Vagina (tissue), 2 donors: ENCODE data around the gene ERGIC1. TPM values are rescaled to one million over a fixed set of nuclear protein-coding genes. Genes with fewer than 3 reads are reported as not detected.

ENCODE experiments used
- DNase-seq, 2 donors: peaks; one replicate each; pipeline ENCODE4 v3.0.0-alpha.2; 2017; ENCODE audit errors: extremely low spot score in 2 of 2
- H3K27ac ChIP-seq: fragments of 200-600 bp; sonication (generic); one replicate; pipeline ENCODE4 v1.5.1; 2019
- H3K27me3 ChIP-seq: fragments of 200-600 bp; sonication (generic); one replicate; pipeline ENCODE4 v1.5.1; 2019
- H3K36me3 ChIP-seq, 2 donors: fragments of 200-600 bp; sonication (generic); one replicate each; pipeline ENCODE4 v1.5.1; 2017 to 2019
- H3K4me1 ChIP-seq: fragments of 200-600 bp; sonication (generic); one replicate; pipeline ENCODE4 v1.5.1; 2019
- H3K4me3 ChIP-seq, 2 donors: fragments of 200-600 bp; sonication (generic); 1 replicate in 1 of 2; 2 replicates in 1 of 2; pipeline ENCODE4 v1.5.1; 2016 to 2019
- H3K9me3 ChIP-seq: fragments of 200-600 bp; sonication (generic); one replicate; pipeline ENCODE4 v1.5.1; 2019
- POLR2A ChIP-seq, 2 donors: fragments of 450-650 bp; IDR thresholded peaks; one replicate each; pipeline ENCODE4 v1.6.1; 2017; ENCODE audit warnings: antibody characterized with exemption in 2 of 2, mild to moderate bottlenecking in 2 of 2, moderate library complexity in 2 of 2
- POLR2AphosphoS5 ChIP-seq, 2 donors: sonication (generic); formaldehyde crosslinking; IDR thresholded peaks; one replicate each; pipeline ENCODE4 v1.9.0; 2017; ENCODE audit warnings: antibody characterized with exemption in 2 of 2, mild to moderate bottlenecking in 2 of 2, low read depth in 1 of 2; ENCODE audit not compliant: insufficient read depth in 1 of 2
- intact Hi-C: fragments of 100-400 bp; cut with DNase I; formaldehyde crosslinking; loops from one replicate; pipeline ENCODE4 v1.15.1; 2023
- total RNA-seq: library from RNA; depleted of rRNA; stranded (reverse); fragments of >200 nt; gene quantifications from one replicate; pipeline ENCODE4 v1.2.3, GENCODE V29; 2016
- TF ChIP-seq, protein P1 (sequence below), 3 experiments: fragments of 450-650 bp in 2 of 3; fragments of 200-600 bp in 1 of 3; sonication (generic) in 1 of 3; IDR thresholded peaks; one replicate each; pipeline ENCODE4 v1.5.1; 2017 to 2019; ENCODE audit warnings: antibody characterized with exemption in 3 of 3, mild to moderate bottlenecking in 2 of 3, moderate library complexity in 2 of 3

The ERGIC1 gene
- total RNA-seq, 1 donor from 2014 or later = 97.2 TPM

DNA sequence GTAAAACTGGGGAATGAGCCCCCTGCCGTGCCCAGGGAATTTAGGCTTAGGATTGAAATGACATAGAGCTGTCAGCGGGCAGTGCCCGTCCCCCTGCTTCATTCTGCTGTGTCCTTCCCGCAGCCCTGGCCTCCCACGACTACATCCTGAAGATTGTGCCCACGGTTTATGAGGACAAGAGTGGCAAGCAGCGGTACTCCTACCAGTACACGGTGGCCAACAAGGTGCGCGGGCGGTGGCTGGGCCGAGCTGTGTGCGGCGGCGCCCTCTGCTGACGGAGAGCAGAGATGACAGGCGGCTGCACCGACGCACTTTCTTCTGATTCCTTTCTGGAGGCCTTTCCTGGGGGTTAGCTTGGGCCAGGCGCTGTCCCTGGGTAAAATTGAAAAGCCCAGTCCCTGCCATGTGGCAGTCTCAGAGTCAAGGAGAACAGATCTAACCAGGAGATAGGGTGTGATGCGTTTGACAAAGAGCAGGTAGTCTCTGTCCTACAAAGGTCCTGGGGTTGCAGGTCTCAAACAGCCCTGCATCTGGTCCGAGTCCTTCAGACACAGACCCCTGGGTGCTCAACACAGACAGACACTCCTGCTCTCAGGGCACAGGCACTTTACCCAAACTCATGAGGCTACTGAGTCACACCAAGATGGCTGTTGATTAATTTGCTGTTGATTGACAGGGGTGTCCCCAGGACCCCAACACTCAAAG lies 98.4 kb downstream of the ERGIC1 start:
- intact Hi-C loops = loop anchor here (1.0 kb wide), 1 partner anchor 219 kb away; no protein-coding TSS in a partner anchor
- peak; percentile 67 to 69 for TF ChIP-seq POLR2AphosphoS5 (IDR thresholded peaks at IDR 0.05; ENCODE audit: insufficient read depth in 1 of 2, low read depth in 1 of 2)
- TF ChIP-seq POLR2A (IDR thresholded peaks at IDR 0.05) = no peak
- TF ChIP-seq, protein P1, sequence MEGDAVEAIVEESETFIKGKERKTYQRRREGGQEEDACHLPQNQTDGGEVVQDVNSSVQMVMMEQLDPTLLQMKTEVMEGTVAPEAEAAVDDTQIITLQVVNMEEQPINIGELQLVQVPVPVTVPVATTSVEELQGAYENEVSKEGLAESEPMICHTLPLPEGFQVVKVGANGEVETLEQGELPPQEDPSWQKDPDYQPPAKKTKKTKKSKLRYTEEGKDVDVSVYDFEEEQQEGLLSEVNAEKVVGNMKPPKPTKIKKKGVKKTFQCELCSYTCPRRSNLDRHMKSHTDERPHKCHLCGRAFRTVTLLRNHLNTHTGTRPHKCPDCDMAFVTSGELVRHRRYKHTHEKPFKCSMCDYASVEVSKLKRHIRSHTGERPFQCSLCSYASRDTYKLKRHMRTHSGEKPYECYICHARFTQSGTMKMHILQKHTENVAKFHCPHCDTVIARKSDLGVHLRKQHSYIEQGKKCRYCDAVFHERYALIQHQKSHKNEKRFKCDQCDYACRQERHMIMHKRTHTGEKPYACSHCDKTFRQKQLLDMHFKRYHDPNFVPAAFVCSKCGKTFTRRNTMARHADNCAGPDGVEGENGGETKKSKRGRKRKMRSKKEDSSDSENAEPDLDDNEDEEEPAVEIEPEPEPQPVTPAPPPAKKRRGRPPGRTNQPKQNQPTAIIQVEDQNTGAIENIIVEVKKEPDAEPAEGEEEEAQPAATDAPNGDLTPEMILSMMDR (IDR thresholded peaks at IDR 0.05) = peak; percentile 94 to 99 (median 97)
- Histone ChIP-seq H3K4me3 (no peak overlapping the region), H3K36me3 (peaks cover 0 to 45% of the 10 kb centered on the region in 2 donors), H3K27me3 (no peaks in the 10 kb centered on the region), H3K4me1 (peaks cover 11% of the 10 kb centered on the region), H3K27ac (peak overlapping the region; percentile 56), H3K9me3 (no peaks in the 10 kb centered on the region)
- DNase-seq = no peak

- H3K9me3 ChIP-seq = no peaks in the 10 kb centered on the region
- TF ChIP-seq, protein P1 (IDR thresholded peaks at IDR 0.05) = no peak
- no peak for TF ChIP-seq POLR2AphosphoS5 (IDR thresholded peaks at IDR 0.05; ENCODE audit: insufficient read depth in 1 of 2, low read depth in 1 of 2)
- no peak for TF ChIP-seq POLR2A (IDR thresholded peaks at IDR 0.05)
- H3K27me3 ChIP-seq = no peaks in the 10 kb centered on the region
- peaks cover 0 to 51% of the 10 kb centered on the region in 2 donors for H3K36me3 ChIP-seq
- H3K4me3 ChIP-seq = no peak overlapping the region
- intact Hi-C loops = no loop called here
- H3K27ac ChIP-seq = no peak overlapping the region
- DNase-seq = no peak
- peaks cover 11% of the 10 kb centered on the region for H3K4me1 ChIP-seq
Observed at GRCh38 chr5:172933238-172933637, 99.2 kb downstream of the ERGIC1 start.

DNA sequence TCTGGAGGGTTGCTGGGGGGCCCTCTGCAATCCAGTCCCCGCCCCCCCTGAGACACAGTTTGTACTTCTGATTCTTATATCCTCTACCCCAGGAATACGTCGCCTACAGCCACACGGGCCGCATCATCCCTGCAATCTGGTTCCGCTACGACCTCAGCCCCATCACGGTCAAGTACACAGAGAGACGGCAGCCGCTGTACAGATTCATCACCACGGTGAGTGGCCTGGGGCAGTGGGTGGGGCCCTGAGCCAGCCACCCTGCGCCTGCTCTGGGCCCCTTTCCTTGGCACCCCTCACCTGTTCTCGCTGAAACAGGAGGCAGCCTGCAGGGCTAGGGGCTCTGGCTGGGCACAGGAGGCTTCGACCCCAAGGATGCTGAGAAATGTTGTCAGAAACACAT lies 101.0 kb downstream of the ERGIC1 start:
- DNase-seq = no peak

GRCh38 chr5:172936401-172936800 lies 102.3 kb downstream of the ERGIC1 start:
- TF ChIP-seq POLR2A (IDR thresholded peaks at IDR 0.05) = no peak
- TF ChIP-seq POLR2AphosphoS5 (IDR thresholded peaks at IDR 0.05; ENCODE audit: insufficient read depth in 1 of 2, low read depth in 1 of 2) = no peak
- TF ChIP-seq, protein P1 (IDR thresholded peaks at IDR 0.05) = no peak
- DNase-seq = no peak
- peaks cover 0 to 66% of the 10 kb centered on the region in 2 donors for H3K36me3 ChIP-seq
- H3K27ac ChIP-seq = no peak overlapping the region
- H3K27me3 ChIP-seq = no peaks in the 10 kb centered on the region
- intact Hi-C loops = no loop called here
- no peaks in the 10 kb centered on the region for H3K9me3 ChIP-seq
- no peak overlapping the region for H3K4me3 ChIP-seq
- peaks cover 11% of the 10 kb centered on the region for H3K4me1 ChIP-seq

More for the DNA sequence above, 101.0 kb downstream of the ERGIC1 start:
- TF ChIP-seq POLR2AphosphoS5 (IDR thresholded peaks at IDR 0.05; ENCODE audit: insufficient read depth in 1 of 2, low read depth in 1 of 2) (no peak), POLR2A (IDR thresholded peaks at IDR 0.05) (no peak)
- TF ChIP-seq, protein P1 (IDR thresholded peaks at IDR 0.05) = no peak
- no peak overlapping the region for H3K4me3 ChIP-seq
- intact Hi-C loops = no loop called here
- no peaks in the 10 kb centered on the region for H3K9me3 ChIP-seq
- no peak overlapping the region for H3K27ac ChIP-seq
- H3K4me1 ChIP-seq = peaks cover 11% of the 10 kb centered on the region
- H3K36me3 ChIP-seq = peaks cover 0 to 61% of the 10 kb centered on the region in 2 donors
- no peaks in the 10 kb centered on the region for H3K27me3 ChIP-seq

DNA sequence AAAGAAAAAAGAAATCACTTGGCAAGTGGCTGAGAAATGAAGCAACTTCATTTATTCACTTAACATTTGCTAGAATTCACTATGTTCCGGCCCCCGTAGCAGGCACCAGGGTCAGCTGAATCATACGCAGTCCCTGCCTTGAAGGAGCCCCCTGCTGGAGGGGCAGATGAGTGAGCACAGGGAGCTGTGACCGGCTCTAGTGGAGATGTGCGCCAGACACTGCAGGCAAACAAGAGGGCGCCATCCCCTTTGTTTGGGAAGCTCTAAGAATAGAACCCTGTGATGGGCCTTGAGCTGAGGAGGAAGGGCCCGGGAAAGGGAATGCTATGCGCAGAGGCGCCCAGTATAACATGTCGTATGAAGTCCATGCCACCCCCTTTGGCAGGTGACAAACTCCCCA lies 105.0 kb downstream of the ERGIC1 start:
- no peaks in the 10 kb centered on the region for H3K4me1 ChIP-seq
- H3K27me3 ChIP-seq = no peaks in the 10 kb centered on the region
- intact Hi-C loops = no loop called here
- H3K36me3 ChIP-seq = peaks cover 0 to 54% of the 10 kb centered on the region in 2 donors
- DNase-seq = no peak
- no peak overlapping the region for H3K27ac ChIP-seq
- no peak for TF ChIP-seq POLR2A (IDR thresholded peaks at IDR 0.05)
- TF ChIP-seq, protein P1 (IDR thresholded peaks at IDR 0.05) = no peak
- TF ChIP-seq POLR2AphosphoS5 (IDR thresholded peaks at IDR 0.05; ENCODE audit: insufficient read depth in 1 of 2, low read depth in 1 of 2) = no peak
- no peak overlapping the region for H3K4me3 ChIP-seq
- H3K9me3 ChIP-seq = no peaks in the 10 kb centered on the region
